PFSK-1 (cell line): ENCODE measurements around the gene ROBO2.

ENCODE experiments used
- FOXP2 ChIP-seq: optimal IDR thresholded peaks from 2 replicates; pipeline ENCODE3; 2011; ENCODE audit warnings: borderline replicate concordance, control low read depth, inconsistent platforms; ENCODE audit not compliant: insufficient read depth; ENCODE audit errors: extremely low read length, extremely low read depth
- POLR2AphosphoS5 ChIP-seq: IDR thresholded peaks from 2 replicates; pipeline ENCODE4 v1.6.1; 2012; ENCODE audit warnings: low read depth, mild to moderate bottlenecking, control low read depth, low read length, moderate library complexity
- SIN3A ChIP-seq: IDR thresholded peaks from 2 replicates; pipeline ENCODE4 v1.6.1; 2012; ENCODE audit warnings: mild to moderate bottlenecking, low read length, moderate library complexity, borderline replicate concordance; ENCODE audit not compliant: insufficient read depth
- TAF1 ChIP-seq: IDR thresholded peaks from 2 replicates; pipeline ENCODE4 v1.6.1; 2012; ENCODE audit warnings: low read length, control low read depth, borderline replicate concordance; ENCODE audit not compliant: insufficient read depth
- TF ChIP-seq, protein P1 (sequence below), 2 experiments: IDR thresholded peaks; 2 replicates each; pipeline versions ENCODE4 v1.6.1 to v1.8.0; 2011 to 2012; ENCODE audit warnings: low read depth in 2 of 2, low read length in 2 of 2, control low read depth in 1 of 2, inconsistent platforms in 1 of 2, mild to moderate bottlenecking in 1 of 2, moderate library complexity in 1 of 2; ENCODE audit not compliant: insufficient read depth in 1 of 2

Gene ROBO2

DNA sequence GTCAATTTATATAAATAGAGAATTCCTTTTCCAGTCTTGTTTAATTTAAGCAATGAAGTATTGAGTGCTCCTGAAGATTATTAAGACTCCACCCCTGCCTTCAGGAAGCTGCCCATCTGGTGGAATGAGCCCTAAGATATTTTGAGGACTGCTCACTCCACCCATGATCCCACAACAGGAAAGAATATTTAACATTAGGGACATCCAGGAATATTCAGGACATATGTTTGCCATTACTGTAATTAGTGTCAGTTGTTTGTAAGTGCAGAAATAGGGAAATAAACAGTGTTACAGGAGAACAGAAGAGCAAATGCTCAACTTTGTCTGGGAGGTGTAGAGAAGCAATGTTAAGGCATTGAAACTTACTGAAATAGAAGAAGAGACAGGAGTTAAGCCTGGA, 375.0 kb downstream of the ROBO2 start:
- TF ChIP-seq SIN3A (no peak), TAF1 (no peak), POLR2AphosphoS5 (no peak), FOXP2 (no peak)
- TF ChIP-seq, protein P1, sequence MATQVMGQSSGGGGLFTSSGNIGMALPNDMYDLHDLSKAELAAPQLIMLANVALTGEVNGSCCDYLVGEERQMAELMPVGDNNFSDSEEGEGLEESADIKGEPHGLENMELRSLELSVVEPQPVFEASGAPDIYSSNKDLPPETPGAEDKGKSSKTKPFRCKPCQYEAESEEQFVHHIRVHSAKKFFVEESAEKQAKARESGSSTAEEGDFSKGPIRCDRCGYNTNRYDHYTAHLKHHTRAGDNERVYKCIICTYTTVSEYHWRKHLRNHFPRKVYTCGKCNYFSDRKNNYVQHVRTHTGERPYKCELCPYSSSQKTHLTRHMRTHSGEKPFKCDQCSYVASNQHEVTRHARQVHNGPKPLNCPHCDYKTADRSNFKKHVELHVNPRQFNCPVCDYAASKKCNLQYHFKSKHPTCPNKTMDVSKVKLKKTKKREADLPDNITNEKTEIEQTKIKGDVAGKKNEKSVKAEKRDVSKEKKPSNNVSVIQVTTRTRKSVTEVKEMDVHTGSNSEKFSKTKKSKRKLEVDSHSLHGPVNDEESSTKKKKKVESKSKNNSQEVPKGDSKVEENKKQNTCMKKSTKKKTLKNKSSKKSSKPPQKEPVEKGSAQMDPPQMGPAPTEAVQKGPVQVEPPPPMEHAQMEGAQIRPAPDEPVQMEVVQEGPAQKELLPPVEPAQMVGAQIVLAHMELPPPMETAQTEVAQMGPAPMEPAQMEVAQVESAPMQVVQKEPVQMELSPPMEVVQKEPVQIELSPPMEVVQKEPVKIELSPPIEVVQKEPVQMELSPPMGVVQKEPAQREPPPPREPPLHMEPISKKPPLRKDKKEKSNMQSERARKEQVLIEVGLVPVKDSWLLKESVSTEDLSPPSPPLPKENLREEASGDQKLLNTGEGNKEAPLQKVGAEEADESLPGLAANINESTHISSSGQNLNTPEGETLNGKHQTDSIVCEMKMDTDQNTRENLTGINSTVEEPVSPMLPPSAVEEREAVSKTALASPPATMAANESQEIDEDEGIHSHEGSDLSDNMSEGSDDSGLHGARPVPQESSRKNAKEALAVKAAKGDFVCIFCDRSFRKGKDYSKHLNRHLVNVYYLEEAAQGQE (IDR thresholded peaks at IDR 0.05; ENCODE audit: insufficient read depth in 1 of 2, low read depth in 2 of 2, low read length in 2 of 2): no peak

DNA sequence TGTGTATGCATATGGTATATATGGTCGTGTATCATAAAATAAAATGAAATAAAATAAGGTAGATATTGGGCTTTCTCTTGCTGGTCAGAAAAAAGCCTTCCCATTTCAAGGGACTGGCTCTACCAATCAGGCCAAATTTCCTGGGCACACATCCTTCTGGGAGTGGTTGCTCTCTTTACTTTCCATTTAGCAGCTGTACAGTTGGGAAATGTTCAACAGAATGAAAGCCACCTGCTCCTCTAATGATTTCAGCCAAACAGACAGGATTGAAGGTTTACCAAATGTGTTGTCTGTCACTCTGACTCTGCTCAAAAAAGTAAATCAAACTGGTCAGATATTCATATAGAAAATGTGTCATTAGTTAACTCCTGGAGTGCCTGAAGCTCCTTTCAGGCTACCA, 380.4 kb downstream of the ROBO2 start:
- TF ChIP-seq, protein P1 (IDR thresholded peaks at IDR 0.05; ENCODE audit: insufficient read depth in 1 of 2, low read depth in 2 of 2, low read length in 2 of 2): no peak
- TF ChIP-seq POLR2AphosphoS5 (no peak), FOXP2 (no peak), SIN3A (no peak), TAF1 (no peak)

DNA sequence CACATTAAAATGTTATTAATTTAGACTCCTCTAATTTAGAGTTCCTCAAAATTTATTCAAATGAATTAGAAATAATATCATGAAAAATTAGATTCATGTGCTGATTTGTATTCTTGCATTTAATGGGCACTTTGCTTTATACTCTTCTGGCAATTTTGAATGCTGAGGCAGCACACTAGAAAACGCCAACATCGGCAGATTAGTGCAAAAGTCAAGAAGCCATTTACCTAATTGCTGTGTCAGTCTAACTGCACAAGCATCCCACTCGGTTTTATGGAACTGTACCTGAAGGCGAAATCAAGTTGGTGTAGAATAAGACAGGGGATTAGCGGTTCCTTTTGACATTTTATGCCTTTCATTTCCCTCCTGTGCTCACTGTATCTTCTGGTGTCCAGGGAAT, 382.0 kb downstream of the ROBO2 start:
- no peak for TF ChIP-seq FOXP2
- TF ChIP-seq SIN3A: no peak
- TF ChIP-seq, protein P1 (IDR thresholded peaks at IDR 0.05; ENCODE audit: insufficient read depth in 1 of 2, low read depth in 2 of 2, low read length in 2 of 2): no peak
- no peak for TF ChIP-seq TAF1
- TF ChIP-seq POLR2AphosphoS5: no peak

DNA sequence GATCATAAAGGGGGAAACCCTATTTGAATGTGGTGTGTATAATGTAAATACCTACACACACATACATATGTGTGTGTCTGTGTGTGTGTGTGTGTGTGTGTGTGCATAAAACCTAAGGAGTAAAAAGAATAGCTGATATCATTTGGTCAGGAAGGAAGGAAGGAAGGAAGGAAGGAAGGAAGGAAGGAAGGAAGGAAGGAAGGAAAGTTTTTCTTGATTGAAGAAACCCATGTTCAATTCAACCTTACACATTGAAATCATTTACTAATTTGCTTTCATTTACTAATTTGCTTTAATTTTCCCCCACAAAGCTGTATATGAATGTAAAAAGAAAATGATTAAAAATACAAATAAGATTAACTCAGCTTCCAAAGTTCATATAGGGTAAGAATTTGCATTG, 386.6 kb downstream of the ROBO2 start:
- no peak for TF ChIP-seq POLR2AphosphoS5
- TF ChIP-seq SIN3A: no peak
- TF ChIP-seq FOXP2: no peak
- TF ChIP-seq TAF1: no peak
- TF ChIP-seq, protein P1 (IDR thresholded peaks at IDR 0.05; ENCODE audit: insufficient read depth in 1 of 2, low read depth in 2 of 2, low read length in 2 of 2): no peak

DNA sequence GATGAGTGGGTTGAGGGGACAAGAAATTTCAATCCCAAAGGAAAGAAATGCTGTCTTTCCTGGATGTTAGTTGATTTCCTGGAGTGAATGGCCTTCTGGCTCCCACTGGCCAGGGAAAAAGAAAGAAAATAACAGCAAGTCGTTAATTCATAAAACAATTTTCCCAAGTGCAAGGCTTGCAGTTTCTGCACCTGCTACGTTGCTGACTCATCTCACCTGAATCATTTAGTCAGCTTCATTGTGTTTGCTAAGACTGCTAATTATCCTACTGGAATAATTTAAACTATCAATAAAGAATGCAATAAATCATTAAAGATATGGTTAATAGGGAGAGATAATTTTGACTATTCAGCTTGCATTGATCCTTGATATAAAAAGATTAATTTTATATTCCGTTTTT, 387.6 kb downstream of the ROBO2 start:
- TF ChIP-seq TAF1: no peak
- TF ChIP-seq, protein P1 (IDR thresholded peaks at IDR 0.05; ENCODE audit: insufficient read depth in 1 of 2, low read depth in 2 of 2, low read length in 2 of 2): no peak
- TF ChIP-seq POLR2AphosphoS5: no peak
- no peak for TF ChIP-seq FOXP2
- TF ChIP-seq SIN3A: no peak
